ENCODE measurements around the gene STK17B. TPM values are rescaled to one million over a fixed set of nuclear protein-coding genes. Genes with fewer than 3 reads are reported as not detected.

STK17B gene
- polyA plus RNA-seq, 2 of the 4 experiments (the other 2 are of a cell fraction), result 4.0 to 9.2 TPM

- FAIRE-seq, result no peak
- CTCF ChIA-PET, result interaction anchor here (0.5 to 1.0 kb wide), 2 partner anchors 30 to 40 kb away, joined by 3 read pairs; partner anchors contain the start of gene DNAH7
- Histone ChIP-seq H3K4me2 (no peak overlapping the region), H3K4me3 (no peak overlapping the region), H3K9me3 (no peaks in the 10 kb centered on the region), H3K4me1 (peaks cover 15% of the 10 kb centered on the region; the same call in 2 of the 3 replicates), H3K27ac (no peak overlapping the region)
- 65% methylated on average over 1 of the region's 1 CpG for WGBS (ENCODE audit: missing lambda C conversion rate)
- TF ChIP-seq FOSL2 (IDR thresholded peaks at IDR 0.05) (no peak), FOSL2 (CRISPR knock-in tag; IDR thresholded peaks at IDR 0.05) (no peak), RARB (CRISPR knock-in tag; IDR thresholded peaks at IDR 0.05) (no peak), CHD2 (IDR thresholded peaks at IDR 0.05; ENCODE audit: low read length, partially characterized antibody) (no peak), EHMT2 (IDR thresholded peaks at IDR 0.05; ENCODE audit: low read depth) (no peak), ZNF302 (CRISPR knock-in tag; IDR thresholded peaks at IDR 0.05) (no peak)
- no peak for DNase-seq (ENCODE audit: low read depth in 1 of 2, low spot score in 1 of 2)
- POLR2A ChIA-PET, result no interaction called here
- no peak for ATAC-seq
Observed at GRCh38 chr2:196108604-196109003, 62.8 kb downstream of the STK17B start.

DNA sequence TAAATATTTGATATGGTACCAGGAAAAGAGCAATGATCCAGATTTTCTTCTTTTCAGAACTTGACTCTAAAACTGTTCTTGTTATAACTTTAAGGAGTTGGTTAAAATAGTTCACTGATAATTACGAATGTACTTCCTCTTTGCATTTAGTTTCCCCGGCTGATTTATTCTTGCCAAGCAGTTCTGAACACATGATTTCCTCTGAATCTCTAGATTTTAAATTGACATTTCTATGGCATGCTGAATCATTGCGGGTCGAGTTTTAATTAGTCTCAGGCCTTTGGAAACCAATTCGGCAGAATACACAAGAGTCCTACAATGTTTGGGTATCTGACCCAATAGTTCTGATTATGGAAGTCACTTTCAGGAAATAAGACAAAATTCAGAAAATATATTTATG, 65.4 kb downstream of the STK17B start:
- Histone ChIP-seq H3K4me3 (no peak overlapping the region), H3K4me2 (no peak overlapping the region), H3K9me3 (no peaks in the 10 kb centered on the region), H3K27ac (no peak overlapping the region), H3K4me1 (no peaks in the 10 kb centered on the region)
- ChIA-PET CTCF (no interaction called here), POLR2A (no interaction called here)
- no peak for TF ChIP-seq RARB (CRISPR knock-in tag; IDR thresholded peaks at IDR 0.05)
- no peak for TF ChIP-seq JUNB (IDR thresholded peaks at IDR 0.05)
- no peak for TF ChIP-seq ZFP36 (IDR thresholded peaks at IDR 0.05; ENCODE audit: borderline replicate concordance, partially characterized antibody)
- TF ChIP-seq KDM5A (IDR thresholded peaks at IDR 0.05), result no peak
- no peak for TF ChIP-seq RAD21 (conservative IDR thresholded peaks at IDR 0.05 in 1 of 2, IDR thresholded peaks at IDR 0.05 in 1 of 2)
- no peak for TF ChIP-seq EP300 (IDR thresholded peaks at IDR 0.05)
- no peak for TF ChIP-seq ESRRA (IDR thresholded peaks at IDR 0.05; ENCODE audit: borderline replicate concordance, low read length)
- TF ChIP-seq NR3C1 (IDR thresholded peaks at IDR 0.05), result no peak
- TF ChIP-seq, protein P1, sequence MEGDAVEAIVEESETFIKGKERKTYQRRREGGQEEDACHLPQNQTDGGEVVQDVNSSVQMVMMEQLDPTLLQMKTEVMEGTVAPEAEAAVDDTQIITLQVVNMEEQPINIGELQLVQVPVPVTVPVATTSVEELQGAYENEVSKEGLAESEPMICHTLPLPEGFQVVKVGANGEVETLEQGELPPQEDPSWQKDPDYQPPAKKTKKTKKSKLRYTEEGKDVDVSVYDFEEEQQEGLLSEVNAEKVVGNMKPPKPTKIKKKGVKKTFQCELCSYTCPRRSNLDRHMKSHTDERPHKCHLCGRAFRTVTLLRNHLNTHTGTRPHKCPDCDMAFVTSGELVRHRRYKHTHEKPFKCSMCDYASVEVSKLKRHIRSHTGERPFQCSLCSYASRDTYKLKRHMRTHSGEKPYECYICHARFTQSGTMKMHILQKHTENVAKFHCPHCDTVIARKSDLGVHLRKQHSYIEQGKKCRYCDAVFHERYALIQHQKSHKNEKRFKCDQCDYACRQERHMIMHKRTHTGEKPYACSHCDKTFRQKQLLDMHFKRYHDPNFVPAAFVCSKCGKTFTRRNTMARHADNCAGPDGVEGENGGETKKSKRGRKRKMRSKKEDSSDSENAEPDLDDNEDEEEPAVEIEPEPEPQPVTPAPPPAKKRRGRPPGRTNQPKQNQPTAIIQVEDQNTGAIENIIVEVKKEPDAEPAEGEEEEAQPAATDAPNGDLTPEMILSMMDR (IDR thresholded peaks at IDR 0.05), result no peak
- TF ChIP-seq NPAS2 (CRISPR knock-in tag; IDR thresholded peaks at IDR 0.05; ENCODE audit: borderline replicate concordance), result no peak
- no peak for TF ChIP-seq GATA3 (IDR thresholded peaks at IDR 0.05; ENCODE audit: borderline replicate concordance)
- WGBS (ENCODE audit: missing lambda C conversion rate), result 81% methylated on average over 5 of the region's 5 CpGs
- DNase-seq (ENCODE audit: low read depth in 1 of 2, low spot score in 1 of 2) (no peak), FAIRE-seq (no peak), ATAC-seq (no peak)

DNA sequence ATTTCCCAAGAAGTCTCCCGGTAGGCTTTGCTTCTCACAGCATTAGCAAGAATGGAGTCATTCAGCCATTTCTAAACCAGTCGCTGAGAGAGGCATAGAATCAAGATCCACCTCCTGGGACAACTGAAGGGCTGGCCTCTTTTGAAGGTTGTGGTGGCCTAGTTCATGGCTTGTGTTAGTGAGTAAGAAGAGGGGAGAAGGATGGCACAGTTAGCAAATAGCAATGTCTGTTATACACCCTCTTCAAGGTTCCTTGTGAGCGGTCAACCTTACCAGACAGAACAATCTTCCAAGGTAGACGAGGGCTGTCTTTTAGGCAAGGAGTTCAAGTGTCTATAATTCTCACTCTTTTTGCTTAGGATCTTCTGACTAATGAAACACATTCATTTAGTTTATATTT, 67.3 kb downstream of the STK17B start:
- ATAC-seq (no peak), DNase-seq (ENCODE audit: low read depth in 1 of 2, low spot score in 1 of 2) (no peak), FAIRE-seq (no peak)
- ChIA-PET POLR2A (no interaction called here), CTCF (no interaction called here)
- Histone ChIP-seq H3K4me2 (no peak overlapping the region), H3K27ac (no peak overlapping the region), H3K4me3 (no peak overlapping the region), H3K9me3 (no peaks in the 10 kb centered on the region), H3K4me1 (no peaks in the 10 kb centered on the region)
- TF ChIP-seq, protein P2, sequence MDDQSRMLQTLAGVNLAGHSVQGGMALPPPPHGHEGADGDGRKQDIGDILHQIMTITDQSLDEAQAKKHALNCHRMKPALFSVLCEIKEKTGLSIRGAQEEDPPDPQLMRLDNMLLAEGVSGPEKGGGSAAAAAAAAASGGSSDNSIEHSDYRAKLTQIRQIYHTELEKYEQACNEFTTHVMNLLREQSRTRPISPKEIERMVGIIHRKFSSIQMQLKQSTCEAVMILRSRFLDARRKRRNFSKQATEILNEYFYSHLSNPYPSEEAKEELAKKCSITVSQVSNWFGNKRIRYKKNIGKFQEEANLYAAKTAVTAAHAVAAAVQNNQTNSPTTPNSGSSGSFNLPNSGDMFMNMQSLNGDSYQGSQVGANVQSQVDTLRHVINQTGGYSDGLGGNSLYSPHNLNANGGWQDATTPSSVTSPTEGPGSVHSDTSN (IDR thresholded peaks at IDR 0.05), result no peak
- TF ChIP-seq ESRRA (IDR thresholded peaks at IDR 0.05; ENCODE audit: borderline replicate concordance, low read length), result no peak
- no peak for TF ChIP-seq HMGXB4 (CRISPR knock-in tag; IDR thresholded peaks at IDR 0.05; ENCODE audit: borderline replicate concordance)
- no peak for TF ChIP-seq ZFP36 (IDR thresholded peaks at IDR 0.05; ENCODE audit: borderline replicate concordance, partially characterized antibody)
- TF ChIP-seq FOXS1 (CRISPR knock-in tag; IDR thresholded peaks at IDR 0.05), result no peak
- TF ChIP-seq HOXB5 (CRISPR knock-in tag; IDR thresholded peaks at IDR 0.05), result no peak
- no peak for TF ChIP-seq CEBPB (IDR thresholded peaks at IDR 0.05)
- no peak for TF ChIP-seq TP53 (CRISPR knock-in tag; IDR thresholded peaks at IDR 0.05)
- no peak for TF ChIP-seq ZNF302 (CRISPR knock-in tag; IDR thresholded peaks at IDR 0.05)
- no peak for TF ChIP-seq MAZ (IDR thresholded peaks at IDR 0.05; ENCODE audit: borderline replicate concordance, low read depth, low read length)
- no peak for TF ChIP-seq SREBF2 (IDR thresholded peaks at IDR 0.05)
- no peak for TF ChIP-seq BCL3 (IDR thresholded peaks at IDR 0.05)
- no peak for TF ChIP-seq JUNB (IDR thresholded peaks at IDR 0.05)
- TF ChIP-seq FOSB (CRISPR knock-in tag; IDR thresholded peaks at IDR 0.05), result no peak
- no peak for TF ChIP-seq CBX8 (IDR thresholded peaks at IDR 0.05)
- no peak for TF ChIP-seq RNF2 (IDR thresholded peaks at IDR 0.05; ENCODE audit: borderline replicate concordance, low read depth)
- 85% methylated on average over 4 of the region's 4 CpGs for WGBS (ENCODE audit: missing lambda C conversion rate)

Data from A549 (cell line).